HG03457 (cell line): ENCODE results near the gene HSPA6.
"Not testable (repeated sequence)": the region's sequence is repeated elsewhere in the genome, so short reads cannot be mapped to it uniquely, and the experiment has no call there.

Source experiments
- ATAC-seq: cut with Tn5 transposase; IDR thresholded peaks from one replicate; pipeline ENCODE4 v1.9.1; 2021; ENCODE audit warnings: moderate number of reproducible peaks; ENCODE audit not compliant: unreplicated experiment

The HSPA6 gene

DNA sequence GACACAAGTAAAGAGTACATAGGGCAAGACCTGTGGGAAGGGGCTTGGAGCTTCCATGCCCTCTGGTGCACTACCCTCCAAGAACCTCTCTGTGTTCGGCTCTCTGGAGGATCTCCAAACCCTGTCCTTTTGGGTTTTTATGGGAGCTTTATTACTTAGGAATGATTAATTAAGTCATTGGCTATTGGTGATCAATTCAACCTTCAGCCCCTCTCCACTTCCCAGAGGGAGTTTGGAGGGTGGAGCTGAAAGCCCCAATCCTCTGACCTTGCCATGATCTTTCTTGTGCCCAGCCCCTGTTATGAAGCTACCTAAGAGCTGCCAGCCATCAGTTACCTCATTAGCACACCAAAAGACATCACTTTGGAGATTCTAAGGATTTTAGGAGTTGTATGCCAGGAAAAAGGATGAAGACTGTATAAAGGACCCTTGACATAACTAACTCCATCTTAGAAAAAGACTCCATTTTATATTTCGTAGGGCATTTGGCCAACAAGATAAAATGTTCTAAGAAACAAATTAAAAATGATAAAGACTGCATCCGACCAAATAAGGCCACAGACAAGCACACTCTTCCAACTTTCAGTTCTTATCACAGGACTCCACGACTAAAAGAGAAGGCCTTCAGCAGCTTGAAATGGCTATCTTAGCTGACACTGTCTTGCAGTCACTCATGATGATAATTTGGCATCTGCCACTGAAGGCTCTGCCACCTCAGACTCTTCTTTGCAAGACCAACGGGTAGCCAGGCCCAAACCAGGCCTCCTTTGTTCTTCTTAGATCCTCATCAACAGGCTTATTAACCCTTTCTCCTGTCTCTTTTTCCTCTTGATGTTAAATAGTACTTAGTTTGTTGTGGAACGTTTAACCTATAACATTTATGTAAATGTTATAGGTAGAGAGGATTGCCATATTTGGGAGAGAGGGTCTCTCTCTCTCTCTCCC, 33.4 kb downstream of the HSPA6 start:
- not testable (repeated sequence) for ATAC-seq

DNA sequence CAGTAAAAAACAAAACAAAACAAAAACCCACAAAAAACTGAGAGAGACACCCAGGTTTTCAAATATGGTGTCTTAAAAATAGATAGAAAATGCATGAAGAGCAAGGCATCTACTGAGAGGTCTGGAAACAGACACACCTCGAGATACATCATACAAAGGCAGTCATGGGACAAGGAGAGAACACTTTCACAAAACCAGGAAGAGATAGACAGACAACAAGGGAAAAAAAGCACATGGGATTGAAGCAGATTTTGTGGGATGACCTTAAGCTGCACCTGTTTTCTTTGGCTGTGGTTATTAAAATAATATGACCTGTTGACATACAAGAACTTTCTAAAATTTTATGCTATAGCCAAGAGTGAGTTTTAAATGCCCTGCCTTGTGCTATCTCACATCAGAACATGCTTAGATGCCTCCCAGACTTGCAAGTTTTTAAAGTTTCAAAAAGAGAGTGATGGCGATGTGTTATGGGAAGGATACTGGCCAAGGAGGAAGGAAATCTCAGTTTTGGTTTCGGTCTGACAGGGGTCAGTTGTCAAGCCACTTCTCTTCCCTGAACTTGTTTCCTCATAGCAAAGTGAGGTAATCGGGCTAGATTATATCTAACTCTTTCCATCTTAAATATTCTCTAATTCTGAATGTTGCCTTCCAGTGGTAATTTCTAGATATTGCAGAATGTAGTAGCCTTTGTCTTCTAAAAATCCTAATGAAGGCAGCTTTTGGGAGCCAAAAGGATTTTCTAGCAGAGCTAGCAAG, 36.8 kb downstream of the HSPA6 start:
- ATAC-seq = not testable (repeated sequence)

DNA sequence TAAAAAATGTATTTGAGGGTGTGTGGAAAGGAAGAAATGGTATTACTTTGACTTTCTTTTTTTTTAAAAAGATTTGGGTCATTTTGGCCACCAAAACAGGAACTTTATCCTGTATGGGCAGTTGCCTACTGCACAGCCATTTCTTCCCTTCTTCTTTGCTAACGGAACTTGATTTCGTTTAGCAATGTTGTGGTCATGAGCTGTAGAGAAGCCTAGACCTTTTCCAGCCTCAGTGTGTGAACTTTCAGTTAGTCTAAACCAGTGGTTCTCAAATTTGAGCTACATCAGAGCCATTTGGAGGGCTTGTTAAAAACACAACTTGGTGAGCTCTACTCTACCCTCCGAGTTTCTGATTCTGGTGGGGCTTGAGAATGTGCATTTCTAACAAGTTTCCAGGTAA, 38.1 kb downstream of the HSPA6 start:
- ATAC-seq = not testable (repeated sequence)

DNA sequence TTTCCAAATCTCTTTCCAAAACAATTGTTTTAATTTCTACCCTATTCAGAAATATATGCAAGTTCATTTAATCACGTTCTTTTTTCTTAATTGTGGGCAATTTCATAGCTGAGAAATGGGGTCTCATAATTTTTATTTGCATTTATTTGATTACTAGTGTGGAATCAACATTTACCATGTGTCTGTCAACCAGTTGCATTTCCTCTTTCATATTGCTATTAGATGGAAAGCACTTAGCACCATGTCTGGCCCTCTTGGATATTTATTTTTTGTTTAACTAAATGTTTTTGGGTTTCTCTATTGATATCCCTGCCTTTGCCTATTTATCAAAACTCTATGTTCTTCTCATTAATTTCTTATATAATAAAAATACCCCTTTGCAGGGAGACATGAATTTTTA, 39.2 kb downstream of the HSPA6 start:
- ATAC-seq = not testable (repeated sequence)

DNA sequence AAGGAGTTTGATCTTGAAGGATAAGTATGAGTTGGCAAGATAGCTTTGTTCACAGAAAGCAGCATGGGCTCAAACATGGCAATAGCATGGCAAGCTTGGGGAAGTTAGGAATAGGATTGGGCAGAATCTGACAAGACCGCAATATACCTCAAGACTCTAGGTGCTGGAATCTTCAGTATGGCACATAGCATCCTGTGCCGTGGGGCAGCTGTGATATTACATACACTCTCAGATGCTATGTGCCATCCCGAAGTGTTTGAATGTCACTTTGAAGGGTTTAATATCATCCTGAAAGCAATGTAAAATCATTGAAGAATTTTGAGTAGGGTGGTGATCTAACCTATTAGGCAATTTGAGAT, 42.2 kb downstream of the HSPA6 start:
- not testable (repeated sequence) for ATAC-seq

DNA sequence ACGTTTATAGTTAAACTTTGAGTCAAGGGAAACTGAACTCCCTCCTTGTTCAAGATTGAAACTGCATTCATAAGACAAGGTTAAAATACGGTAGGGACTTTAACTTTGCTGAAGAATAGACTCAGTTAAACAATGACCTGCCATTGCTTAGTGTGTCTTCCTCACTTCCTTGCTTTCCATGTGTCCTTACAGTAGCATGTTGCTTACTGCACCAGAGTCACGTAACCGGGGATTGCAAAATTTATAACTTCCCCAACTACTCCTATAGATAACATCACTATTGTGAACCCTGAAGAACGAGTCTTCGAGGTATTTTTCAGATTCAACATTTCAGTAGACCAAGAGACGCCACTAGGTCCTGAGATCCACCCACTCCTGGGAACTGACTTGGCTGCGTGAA, 47.4 kb downstream of the HSPA6 start:
- ATAC-seq = not testable (repeated sequence)
